Raji (cell line): ENCODE data around the gene CTXND1.

ENCODE experiments used
- POLR2A ChIP-seq: IDR thresholded peaks from 2 replicates; pipeline ENCODE4 v1.6.1; 2011; ENCODE audit warnings: low read depth, low read length, control low read depth; ENCODE audit not compliant: insufficient read depth

CTXND1 gene

DNA sequence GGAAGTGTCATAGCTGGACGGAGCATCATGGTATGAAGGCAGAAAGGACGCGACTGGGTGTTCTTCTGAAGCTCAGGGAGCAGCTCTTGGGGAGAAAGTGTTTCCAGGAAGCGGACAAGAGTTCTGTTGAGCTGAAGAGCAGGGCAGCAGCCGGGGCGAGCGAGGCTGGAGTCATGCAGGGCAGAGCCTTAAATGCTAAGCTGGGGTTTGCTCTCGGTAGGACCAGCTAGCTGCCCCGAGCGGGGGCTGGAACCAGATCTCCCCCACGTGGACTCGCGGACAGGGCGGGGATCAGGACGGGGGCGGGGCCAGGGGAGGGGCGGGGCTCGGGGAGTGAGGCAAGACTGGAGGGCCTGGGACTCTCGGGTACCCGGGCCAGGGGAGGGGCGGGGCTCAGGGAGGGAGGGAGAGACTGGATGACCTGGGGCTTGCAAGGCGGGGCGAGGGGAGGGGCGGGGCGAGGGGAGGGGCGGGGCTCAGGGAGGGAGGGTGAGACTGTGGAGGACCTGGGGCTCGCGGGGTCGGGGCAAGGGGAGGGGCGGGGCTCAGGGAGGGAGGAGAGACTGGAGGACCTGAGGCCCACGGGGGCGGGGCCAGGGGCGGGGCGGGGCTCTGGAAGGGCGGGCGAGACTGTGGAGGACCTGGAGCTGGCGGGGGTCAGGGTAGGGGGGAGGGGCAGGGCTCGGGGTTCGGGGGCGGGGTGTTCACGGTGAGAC, 99.7 kb downstream of the CTXND1 start:
- peak; percentile 50; the same call in 1 of the 2 replicates for TF ChIP-seq POLR2A

DNA sequence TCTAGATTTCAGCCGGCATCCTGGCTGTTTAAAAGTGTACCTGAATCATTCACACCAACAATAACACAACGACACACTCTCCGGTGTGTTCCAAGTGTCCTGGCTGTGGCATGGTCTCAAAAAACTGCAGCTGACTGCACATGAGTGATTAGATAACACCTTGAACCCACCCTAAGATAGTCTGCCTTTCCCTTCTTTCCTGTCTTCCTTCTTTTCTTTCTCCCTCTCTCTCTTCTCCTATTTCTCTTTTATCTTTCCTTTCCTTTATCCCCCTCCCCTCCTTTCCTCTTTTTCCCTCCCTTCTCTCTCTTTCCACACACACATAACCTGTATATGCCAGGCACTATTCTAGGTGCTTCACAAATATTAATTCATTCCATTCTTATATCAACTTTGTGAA, 100.4 kb downstream of the CTXND1 start:
- no peak for TF ChIP-seq POLR2A

- TF ChIP-seq POLR2A = no peak
Observed at GRCh38 chr15:80151148-80151547, 100.9 kb downstream of the CTXND1 start.
